Osteoblast (primary cell): ENCODE data around the gene ACAA1. TPM values are rescaled to one million over a fixed set of nuclear protein-coding genes. Genes with fewer than 3 reads are reported as not detected.

Experiments used
- DNase-seq: peaks from one replicate; pipeline ENCODE4 v3.0.0; 2011; ENCODE audit warnings: low spot score, mixed read lengths; ENCODE audit not compliant: insufficient read length; ENCODE audit errors: missing footprints
- H2AFZ ChIP-seq: 2 replicates; pipeline ENCODE4 v1.6.0; 2011; ENCODE audit warnings: mild to moderate bottlenecking, low read length
- H3K27ac ChIP-seq: 2 replicates; pipeline ENCODE4 v1.5.1; 2011; ENCODE audit warnings: mild to moderate bottlenecking, low read depth, low read length, moderate library complexity
- H3K27me3 ChIP-seq: 2 replicates; pipeline ENCODE4 v1.6.0; 2012; ENCODE audit warnings: mild to moderate bottlenecking, control low read depth, inconsistent platforms, low read length, moderate library complexity; ENCODE audit not compliant: insufficient read depth
- H3K36me3 ChIP-seq: 2 replicates; pipeline ENCODE4 v1.5.1; 2011; ENCODE audit warnings: mild to moderate bottlenecking, low read length, control low read depth, moderate library complexity; ENCODE audit not compliant: insufficient read depth
- H3K4me1 ChIP-seq: 2 replicates; pipeline ENCODE4 v1.5.1; 2011; ENCODE audit warnings: mild to moderate bottlenecking, low read length, control low read depth, moderate library complexity; ENCODE audit not compliant: insufficient read depth
- H3K4me2 ChIP-seq: 2 replicates; pipeline ENCODE4 v1.6.0; 2011; ENCODE audit warnings: mild to moderate bottlenecking, low read length; ENCODE audit not compliant: insufficient read depth
- H3K4me3 ChIP-seq: fragments of 200-600 bp; sonication (generic); 3 replicates; pipeline ENCODE4 v1.5.1; 2012; ENCODE audit warnings: mild to moderate bottlenecking, low read length, inconsistent platforms; ENCODE audit not compliant: insufficient read depth
- H3K79me2 ChIP-seq: 2 replicates; pipeline ENCODE4 v1.6.0; 2012; ENCODE audit warnings: mild to moderate bottlenecking, low read length, control low read depth, inconsistent platforms; ENCODE audit not compliant: insufficient read depth
- H3K9me3 ChIP-seq: 2 replicates; pipeline ENCODE4 v1.5.1; 2011; ENCODE audit warnings: low read depth, low read length, control low read depth
- H4K20me1 ChIP-seq: 2 replicates; pipeline ENCODE4 v1.6.0; 2012; ENCODE audit warnings: mild to moderate bottlenecking, low read length, control low read depth; ENCODE audit not compliant: insufficient read depth
- total RNA-seq: library from RNA; depleted of rRNA; stranded (reverse); fragments of >200 nt; gene quantifications from 2 replicates; pipeline ENCODE4 v1.2.3, GENCODE V29; 2012
- TF ChIP-seq, protein P1 (sequence below): IDR thresholded peaks from 2 replicates; pipeline ENCODE4 v1.5.1; 2011; ENCODE audit warnings: mild to moderate bottlenecking, low read depth, low read length, moderate library complexity; ENCODE audit errors: extremely low read depth

ACAA1 gene
- total RNA-seq, 1 donor: 17.4 TPM

DNA sequence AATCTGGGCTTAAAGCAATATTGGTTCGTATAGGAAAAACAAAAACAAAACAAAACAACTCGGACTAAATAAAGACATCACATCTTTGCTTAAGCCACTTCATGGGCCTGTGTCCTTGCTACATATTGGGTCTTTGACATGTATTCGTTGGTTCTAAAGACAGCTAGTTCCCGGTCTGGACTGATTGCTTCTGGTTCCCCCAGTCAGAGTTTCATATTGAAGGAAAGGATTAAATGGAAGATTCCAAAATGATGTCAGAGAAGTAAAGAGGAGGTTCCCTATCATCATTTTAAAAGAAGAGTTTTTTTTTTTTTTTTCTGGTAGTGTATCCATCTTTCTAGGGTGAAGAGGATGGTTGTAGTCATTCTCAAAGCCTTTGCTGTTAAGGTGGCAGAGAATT lies 30.7 kb upstream of the ACAA1 start:
- Histone ChIP-seq H3K79me2 (peaks cover 63% of the 10 kb centered on the region), H3K4me1 (peaks cover 36% of the 10 kb centered on the region), H4K20me1 (peaks cover under 1% of the 10 kb centered on the region), H3K4me3 (peak overlapping the region; percentile 83), H3K36me3 (no peaks in the 10 kb centered on the region), H3K9me3 (no peaks in the 10 kb centered on the region), H3K27ac (peak overlapping the region; percentile 97), H3K27me3 (no peaks in the 10 kb centered on the region), H2AFZ (no peak overlapping the region), H3K4me2 (peak overlapping the region; percentile 97)
- TF ChIP-seq, protein P1, sequence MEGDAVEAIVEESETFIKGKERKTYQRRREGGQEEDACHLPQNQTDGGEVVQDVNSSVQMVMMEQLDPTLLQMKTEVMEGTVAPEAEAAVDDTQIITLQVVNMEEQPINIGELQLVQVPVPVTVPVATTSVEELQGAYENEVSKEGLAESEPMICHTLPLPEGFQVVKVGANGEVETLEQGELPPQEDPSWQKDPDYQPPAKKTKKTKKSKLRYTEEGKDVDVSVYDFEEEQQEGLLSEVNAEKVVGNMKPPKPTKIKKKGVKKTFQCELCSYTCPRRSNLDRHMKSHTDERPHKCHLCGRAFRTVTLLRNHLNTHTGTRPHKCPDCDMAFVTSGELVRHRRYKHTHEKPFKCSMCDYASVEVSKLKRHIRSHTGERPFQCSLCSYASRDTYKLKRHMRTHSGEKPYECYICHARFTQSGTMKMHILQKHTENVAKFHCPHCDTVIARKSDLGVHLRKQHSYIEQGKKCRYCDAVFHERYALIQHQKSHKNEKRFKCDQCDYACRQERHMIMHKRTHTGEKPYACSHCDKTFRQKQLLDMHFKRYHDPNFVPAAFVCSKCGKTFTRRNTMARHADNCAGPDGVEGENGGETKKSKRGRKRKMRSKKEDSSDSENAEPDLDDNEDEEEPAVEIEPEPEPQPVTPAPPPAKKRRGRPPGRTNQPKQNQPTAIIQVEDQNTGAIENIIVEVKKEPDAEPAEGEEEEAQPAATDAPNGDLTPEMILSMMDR: no peak
- no peak for DNase-seq

DNA sequence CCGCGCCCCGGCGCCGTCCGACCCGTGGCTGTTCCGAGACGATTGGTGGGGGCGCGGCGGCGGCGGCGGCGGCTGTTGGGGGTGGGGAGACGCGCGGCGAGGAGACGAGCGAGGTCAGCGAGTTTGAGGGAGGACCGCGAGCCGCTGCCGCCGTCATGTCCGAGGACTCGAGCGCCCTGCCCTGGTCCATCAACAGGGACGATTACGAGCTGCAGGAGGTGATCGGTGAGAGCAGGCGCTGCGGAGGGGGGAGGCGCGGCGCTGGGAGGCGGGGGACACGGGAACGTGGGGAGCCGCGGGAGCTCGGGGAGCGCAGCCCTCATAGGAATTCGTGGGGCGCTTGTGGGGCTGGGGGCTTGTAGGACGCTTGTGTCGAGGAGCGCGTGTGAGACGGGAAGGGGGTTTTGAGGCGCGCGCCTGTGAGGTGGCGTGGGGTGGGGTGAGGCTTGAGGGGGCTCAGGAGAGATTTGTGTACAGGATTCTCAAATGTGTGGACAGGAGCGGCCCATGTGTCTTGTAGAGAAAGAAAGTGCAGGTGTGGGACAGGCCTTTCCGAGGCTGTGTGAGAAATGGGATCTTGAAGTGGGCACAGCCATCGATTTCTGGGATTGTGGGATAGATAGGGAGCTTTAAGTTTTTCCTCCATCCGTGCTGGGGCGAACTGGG lies 28.9 kb upstream of the ACAA1 start:
- peak overlapping the region; percentile 97 for H3K4me2 ChIP-seq
- peak; percentile 72 for DNase-seq
- H4K20me1 ChIP-seq: no peaks in the 10 kb centered on the region
- TF ChIP-seq, protein P1: no peak
- H3K4me3 ChIP-seq: peak overlapping the region; percentile 83
- no peaks in the 10 kb centered on the region for H3K9me3 ChIP-seq
- no peaks in the 10 kb centered on the region for H3K36me3 ChIP-seq
- H3K79me2 ChIP-seq: peaks cover 46% of the 10 kb centered on the region
- peak overlapping the region; percentile 97 for H2AFZ ChIP-seq
- H3K27ac ChIP-seq: peak overlapping the region; percentile 99
- no peaks in the 10 kb centered on the region for H3K27me3 ChIP-seq
- peaks cover 36% of the 10 kb centered on the region for H3K4me1 ChIP-seq

DNA sequence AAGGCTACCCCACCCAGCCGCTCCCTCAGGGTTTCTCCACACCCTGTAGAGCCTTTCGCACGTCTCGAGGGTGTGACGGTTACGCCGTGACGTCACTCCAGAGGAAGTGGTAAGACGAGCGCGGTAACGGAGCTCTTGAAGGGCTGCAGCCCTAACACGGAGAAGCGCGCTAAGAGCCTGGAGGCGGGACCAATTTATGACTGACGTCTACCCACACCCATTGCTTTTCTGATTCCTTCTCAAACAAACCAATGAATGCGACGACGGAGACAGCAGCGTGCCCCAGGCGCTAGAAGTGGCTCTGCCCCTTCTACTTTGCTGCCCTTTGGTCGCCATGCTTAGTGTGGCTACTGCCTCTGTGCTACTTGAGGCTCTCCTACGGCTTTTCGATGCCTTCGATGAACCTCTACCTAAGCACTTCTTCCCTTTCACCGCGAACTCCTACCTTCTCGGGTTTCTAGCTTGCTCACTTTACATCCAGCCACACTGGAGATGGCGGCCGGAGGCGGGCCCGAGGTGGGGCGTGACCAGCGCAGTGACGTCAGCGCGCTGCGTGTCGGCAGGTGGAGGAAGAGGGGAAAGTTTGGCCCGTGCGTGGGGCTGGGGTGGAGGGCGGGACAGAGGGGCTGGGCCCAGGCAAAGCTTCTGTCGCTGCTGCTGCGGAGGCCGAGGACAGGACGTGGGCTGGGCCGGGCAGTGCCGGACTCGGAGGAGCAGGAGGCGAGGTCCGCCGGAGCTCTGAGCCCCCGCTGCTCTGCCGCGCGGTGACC lies 28.2 kb upstream of the ACAA1 start, which contains the start of gene OXSR1:
Gene OXSR1 (plus strand): TSS at position 586 of the 770 bp plus-strand sequence. CDS start 340 bp downstream, outside the sequence.
- DNase-seq: peak; percentile 98
- H3K9me3 ChIP-seq: no peaks in the 10 kb centered on the region
- peak within 1 kb of the TSS; percentile 97 for H3K4me2 ChIP-seq
- H3K36me3 ChIP-seq: no peaks in the 10 kb centered on the region
- H3K27me3 ChIP-seq: no peaks in the 10 kb centered on the region
- TF ChIP-seq, protein P1: no peak
- H3K79me2 ChIP-seq: peaks cover 39% of the 10 kb centered on the region
- H2AFZ ChIP-seq: peak within 1 kb of the TSS; percentile 97
- H3K27ac ChIP-seq: peak within 1 kb of the TSS; percentile 99
- peak within 1 kb of the TSS; percentile 83 for H3K4me3 ChIP-seq
- H3K4me1 ChIP-seq: peaks cover 36% of the 10 kb centered on the region
- H4K20me1 ChIP-seq: no peaks in the 10 kb centered on the region

DNA sequence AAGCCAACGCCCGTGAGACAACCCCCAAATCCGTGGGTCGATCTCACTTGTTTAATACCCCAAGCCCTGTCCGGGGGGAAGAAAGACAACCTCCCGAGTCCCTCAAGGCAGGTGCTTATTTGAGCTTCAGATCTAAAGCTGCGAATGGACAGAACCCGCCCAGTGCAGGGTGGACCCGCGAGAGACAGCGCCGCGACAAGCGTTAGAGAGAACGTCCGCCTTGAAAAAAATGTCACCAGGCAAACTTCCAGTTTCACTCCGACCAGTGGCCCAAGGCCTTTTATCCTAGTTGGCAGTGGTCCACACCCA lies 27.7 kb upstream of the ACAA1 start:
- H3K4me2 ChIP-seq: peak overlapping the region; percentile 97
- peak overlapping the region; percentile 97 for H2AFZ ChIP-seq
- H4K20me1 ChIP-seq: no peaks in the 10 kb centered on the region
- TF ChIP-seq, protein P1: no peak
- H3K36me3 ChIP-seq: no peaks in the 10 kb centered on the region
- H3K4me3 ChIP-seq: peak overlapping the region; percentile 83
- H3K79me2 ChIP-seq: peaks cover 33% of the 10 kb centered on the region
- H3K27me3 ChIP-seq: no peaks in the 10 kb centered on the region
- peak overlapping the region; percentile 99 for H3K27ac ChIP-seq
- DNase-seq: no peak
- H3K4me1 ChIP-seq: peaks cover 33% of the 10 kb centered on the region
- H3K9me3 ChIP-seq: no peaks in the 10 kb centered on the region
